Activated CD8-positive, alpha-beta memory T cell treated with anti-CD3 and anti-CD28 coated beads for 4 hours (primary cell): Measurements from ENCODE around the gene KCNQ2.

Source experiments
- DNase-seq, 2 donors: peaks; one replicate each; pipeline ENCODE4 v3.0.0-alpha.2; 2020; ENCODE audit warnings: low read depth in 2 of 2

The KCNQ2 gene

GRCh38 chr20:63417097-63417737 lies 55.2 kb downstream of the KCNQ2 start:
- no peak for DNase-seq

GRCh38 chr20:63416631-63417030 lies 55.8 kb downstream of the KCNQ2 start:
- DNase-seq = no peak

DNA sequence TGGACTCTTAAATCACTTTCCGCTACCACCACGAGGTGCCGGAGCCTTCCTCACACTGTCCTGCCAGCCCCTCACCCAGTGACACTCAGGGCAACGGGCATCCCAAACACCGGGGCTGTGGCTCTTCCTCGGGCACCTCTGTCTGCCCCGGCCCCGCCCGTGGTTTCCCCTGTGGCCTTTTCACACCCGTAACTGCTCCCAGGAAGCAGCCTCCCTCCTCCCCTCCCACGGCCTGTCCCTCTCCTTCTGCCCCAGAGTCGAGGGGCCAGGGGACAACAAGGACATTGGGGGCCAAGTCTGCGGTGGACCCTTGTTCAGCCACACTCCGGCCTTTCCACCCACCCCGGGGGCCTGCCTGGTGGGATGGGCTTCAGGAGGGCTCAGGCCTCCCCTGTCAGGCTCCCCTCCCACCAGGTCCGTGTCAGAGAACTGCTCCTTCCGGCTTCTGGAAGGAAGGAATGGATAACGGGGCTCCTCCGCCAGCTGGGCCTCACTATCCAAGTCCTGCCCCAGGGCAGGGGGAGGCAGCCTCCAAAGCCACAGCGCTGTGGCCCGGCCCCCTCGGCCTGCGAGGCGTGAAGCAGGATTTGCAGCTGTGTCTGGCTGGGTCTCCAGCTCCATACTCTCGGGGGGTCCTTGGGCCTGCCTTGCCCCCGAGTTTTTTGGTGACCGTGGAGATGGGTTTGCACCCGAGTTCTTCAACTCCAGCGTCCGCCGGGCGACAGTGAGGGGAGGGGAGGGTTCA lies 56.6 kb downstream of the KCNQ2 start:
- no peak for DNase-seq

- DNase-seq = no peak
Observed at GRCh38 chr20:63414720-63415430, 57.6 kb downstream of the KCNQ2 start.

DNA sequence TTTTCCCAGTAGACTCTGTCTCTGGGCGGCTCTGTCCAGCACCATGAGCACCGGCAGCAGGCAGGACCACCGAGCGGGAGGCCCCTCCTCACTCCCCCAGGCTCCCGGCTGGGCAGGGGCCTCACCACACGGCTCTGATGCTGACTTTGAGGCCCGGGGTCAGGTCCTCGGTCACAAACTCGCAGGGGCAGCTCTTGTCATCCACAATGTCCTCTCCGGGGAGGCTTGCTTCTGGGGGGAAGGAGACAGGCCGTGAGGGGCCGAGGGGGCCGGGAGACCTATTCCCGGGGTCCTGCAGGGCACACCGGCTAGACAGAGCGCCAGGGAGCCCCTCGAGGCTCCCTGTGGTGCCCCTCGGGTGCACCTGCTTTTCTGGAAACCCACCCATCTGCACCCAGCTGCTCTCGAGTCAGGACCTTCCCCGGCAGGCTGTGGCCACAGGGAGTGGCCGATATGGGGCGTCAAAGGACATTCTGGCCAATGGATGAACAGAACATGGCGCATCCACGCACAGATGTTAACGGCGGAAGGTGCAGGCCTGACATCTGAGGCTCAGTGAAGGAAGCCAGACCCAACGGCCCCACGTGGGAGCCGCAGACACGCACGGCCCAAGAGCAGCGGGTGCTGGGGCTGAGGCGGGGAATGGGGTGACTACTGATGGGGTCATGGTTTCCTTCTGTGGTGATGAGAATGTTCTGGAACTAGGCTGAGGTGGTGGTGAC lies 58.3 kb downstream of the KCNQ2 start:
- no peak for DNase-seq

DNA sequence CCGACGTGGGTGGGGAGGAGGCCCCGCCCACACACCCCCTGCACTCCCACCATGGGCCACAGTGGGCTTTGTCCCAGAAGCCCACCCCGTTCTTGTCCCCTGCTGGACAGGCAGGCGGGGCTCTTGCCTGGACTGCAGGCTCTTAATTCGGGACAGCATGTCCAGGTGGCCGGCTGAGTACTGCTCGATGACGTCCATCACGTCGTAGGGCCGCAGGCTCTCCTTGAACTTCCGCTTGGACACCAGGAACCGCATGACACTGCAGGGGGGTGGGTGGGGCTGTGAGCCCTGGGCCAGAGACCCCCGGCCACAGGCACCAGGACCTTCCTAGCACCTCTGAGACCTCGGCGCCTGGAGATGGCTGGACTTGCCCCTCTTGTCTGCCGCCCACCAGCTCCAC lies 59.1 kb downstream of the KCNQ2 start:
- DNase-seq = no peak

GRCh38 chr20:63412889-63413288 lies 59.6 kb downstream of the KCNQ2 start:
- DNase-seq = no peak

- no peak for DNase-seq
Observed at GRCh38 chr20:63411898-63412631, 60.4 kb downstream of the KCNQ2 start.

DNA sequence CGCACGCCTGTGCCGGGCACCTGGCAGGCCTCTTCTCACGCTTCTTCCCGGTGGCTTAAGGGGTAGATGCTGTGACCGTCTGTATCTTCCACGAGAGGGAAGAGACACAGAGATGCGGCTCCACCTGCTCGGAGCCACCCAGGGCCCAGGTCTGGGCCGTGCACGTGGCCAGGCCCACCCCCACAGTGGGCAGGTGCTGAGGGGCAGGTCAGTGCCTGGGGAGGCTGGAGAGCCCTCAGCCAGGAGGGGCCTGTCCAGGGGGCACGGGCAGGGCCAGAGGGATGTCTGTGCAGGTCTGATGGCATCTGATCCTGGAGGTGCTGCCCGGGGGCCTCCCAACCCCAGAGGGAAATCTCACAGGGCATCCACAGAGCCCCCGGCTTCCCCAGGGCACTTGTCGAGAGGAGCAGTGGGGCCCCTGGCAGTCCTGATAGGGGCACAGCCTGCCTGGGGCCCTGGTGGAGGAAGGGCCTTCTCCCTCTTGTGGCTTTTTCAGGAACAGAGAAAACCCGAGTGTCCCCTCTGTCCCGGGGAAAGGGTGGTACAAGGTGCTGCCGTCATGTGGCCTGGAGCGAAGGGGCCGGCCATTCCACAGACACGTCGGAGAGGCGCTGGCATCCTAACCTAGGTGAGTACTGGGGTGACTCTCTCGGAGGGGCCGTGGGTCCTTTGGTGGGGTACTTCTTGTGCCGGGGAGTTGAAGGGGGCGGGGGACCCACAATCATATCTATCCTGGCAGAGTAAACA lies 61.1 kb downstream of the KCNQ2 start:
- DNase-seq = no peak

DNA sequence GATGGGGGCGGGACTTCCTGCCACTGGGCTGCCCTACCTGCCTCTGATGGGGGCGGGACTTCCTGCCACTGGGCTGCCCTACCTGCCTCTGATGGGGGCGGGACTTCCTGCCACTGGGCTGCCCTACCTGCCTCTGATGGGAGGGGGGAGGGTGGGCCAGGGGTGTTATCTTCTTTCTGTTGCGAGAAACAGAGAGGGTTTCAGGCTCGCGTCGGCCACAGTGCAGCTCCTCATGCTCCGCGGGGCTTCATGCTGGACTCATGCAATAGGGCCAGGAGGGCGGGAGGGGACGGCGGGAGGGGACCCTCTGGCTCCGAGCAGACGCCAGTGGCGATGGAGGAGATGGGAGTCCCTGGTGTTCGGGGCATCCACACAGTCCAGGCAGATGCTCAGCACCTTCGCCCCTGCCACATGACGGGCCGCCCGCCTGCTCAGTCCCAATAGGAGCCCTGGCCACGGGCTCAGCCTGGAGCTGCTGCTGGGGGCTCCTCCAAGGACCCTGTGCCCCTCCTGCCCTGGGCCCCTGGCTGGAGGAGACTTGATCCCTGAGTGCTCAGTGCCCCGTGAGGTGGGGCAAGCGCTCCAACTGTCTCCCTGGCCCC lies 62.5 kb downstream of the KCNQ2 start:
- no peak for DNase-seq

- no peak for DNase-seq
Observed at GRCh38 chr20:63409066-63409833, 63.2 kb downstream of the KCNQ2 start.

GRCh38 chr20:63408684-63409046 lies 63.8 kb downstream of the KCNQ2 start:
- no peak for DNase-seq

GRCh38 chr20:63407928-63408683 lies 64.3 kb downstream of the KCNQ2 start:
- no peak for DNase-seq

DNA sequence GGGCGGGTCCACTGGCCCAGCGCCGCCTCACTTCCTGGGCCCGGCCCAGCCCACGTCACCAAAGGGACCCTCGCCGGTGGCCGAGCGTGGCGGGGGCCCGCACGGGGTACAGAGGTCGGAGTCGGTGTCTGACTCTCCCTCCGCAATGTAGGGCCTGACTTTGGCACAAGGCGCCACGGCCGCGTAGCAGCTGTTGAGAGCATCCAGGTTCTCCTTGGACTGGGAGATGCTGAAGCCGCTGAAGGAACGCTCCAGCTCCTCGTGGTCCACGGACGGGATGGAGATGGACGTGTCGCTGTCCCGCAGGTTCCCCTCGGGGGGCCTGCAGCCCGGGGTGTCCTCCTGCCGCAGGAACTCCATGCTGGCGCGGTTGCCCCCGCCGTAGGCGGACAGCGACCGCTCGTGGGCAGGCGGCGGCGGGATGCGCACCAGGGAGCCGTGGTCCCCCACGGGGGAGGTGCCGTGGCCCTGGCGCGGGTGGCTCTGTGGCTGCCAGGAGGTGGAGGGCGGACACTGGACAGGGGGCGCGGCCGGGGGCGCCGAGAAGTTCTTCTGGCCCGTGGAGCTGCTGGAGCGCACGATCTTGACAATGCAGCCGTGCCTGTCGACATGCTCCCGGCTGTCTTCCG lies 65.7 kb downstream of the KCNQ2 start:
- DNase-seq = no peak

- no peak for DNase-seq
Observed at GRCh38 chr20:63406011-63406410, 66.4 kb downstream of the KCNQ2 start.

GRCh38 chr20:63405102-63405730 lies 67.2 kb downstream of the KCNQ2 start:
- DNase-seq = no peak

DNA sequence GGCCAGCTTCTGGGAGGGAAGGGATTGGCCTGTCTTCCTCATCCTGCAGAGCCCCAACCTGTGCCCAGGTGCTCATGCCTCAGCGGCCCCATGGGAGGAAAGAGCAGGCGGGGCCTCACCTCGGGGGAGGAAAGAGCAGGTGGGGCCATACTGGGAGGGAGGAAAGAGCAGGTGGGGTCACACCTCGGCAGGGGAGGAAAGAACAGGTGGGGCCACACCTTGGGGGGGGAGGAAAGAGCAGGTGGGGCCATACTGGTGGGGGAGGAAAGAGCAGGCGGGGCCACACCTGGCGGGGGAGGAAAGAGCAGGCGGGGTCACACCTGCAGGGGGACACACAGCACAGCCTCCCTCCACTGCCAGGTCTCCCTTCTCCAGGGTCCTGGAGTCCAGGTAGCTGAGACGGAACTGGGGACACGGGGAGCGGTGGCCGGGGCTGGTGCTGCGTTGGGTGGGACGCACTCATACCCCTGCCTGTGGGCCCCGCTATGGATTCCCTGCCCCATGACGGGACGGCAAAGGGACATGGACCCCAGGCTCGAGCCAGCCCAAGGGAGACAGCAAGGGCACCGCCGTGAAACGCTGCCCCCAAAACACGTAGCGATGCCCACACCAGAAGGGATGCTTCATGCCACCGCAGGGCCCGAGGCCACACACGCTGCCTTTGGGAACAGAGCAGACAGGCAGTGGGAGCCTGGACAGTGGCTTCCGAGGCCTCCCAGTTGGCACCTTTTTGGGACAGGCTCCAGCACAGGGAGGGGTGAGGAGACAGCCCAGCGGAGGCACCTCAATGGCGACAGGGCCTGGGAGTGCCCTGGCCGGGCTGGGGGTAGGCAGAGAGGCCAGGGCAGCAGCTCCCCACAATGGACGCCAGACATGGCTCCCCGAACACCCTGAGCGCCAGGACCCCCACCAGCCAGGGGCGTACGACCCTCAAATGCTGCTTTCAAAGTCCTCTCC lies 68.0 kb downstream of the KCNQ2 start:
- no peak for DNase-seq
